Right lobe of liver (tissue), 4 donors: ENCODE measurements around the gene ADD2.

Experiments
- POLR2A ChIP-seq: fragments of 450-650 bp; IDR thresholded peaks from one replicate; pipeline ENCODE4 v1.6.1; 2017; ENCODE audit warnings: antibody characterized with exemption, mild to moderate bottlenecking
- TF ChIP-seq, protein P1 (sequence below), 4 donors: fragments of 200-600 bp in 3 of 4; fragments of 450-650 bp in 1 of 4; IDR thresholded peaks; one replicate each; pipeline versions ENCODE4 v1.5.1 to v1.8.0; 2016 to 2022; ENCODE audit warnings: antibody characterized with exemption in 4 of 4, mild to moderate bottlenecking in 2 of 4
- donor health status: DM: no; HTN: no; CAD: no.
- donor health status: DM: no; HTN: no; CAD: no.
- donor health status: DM: no; HTN: yes; CAD: no.

DNA sequence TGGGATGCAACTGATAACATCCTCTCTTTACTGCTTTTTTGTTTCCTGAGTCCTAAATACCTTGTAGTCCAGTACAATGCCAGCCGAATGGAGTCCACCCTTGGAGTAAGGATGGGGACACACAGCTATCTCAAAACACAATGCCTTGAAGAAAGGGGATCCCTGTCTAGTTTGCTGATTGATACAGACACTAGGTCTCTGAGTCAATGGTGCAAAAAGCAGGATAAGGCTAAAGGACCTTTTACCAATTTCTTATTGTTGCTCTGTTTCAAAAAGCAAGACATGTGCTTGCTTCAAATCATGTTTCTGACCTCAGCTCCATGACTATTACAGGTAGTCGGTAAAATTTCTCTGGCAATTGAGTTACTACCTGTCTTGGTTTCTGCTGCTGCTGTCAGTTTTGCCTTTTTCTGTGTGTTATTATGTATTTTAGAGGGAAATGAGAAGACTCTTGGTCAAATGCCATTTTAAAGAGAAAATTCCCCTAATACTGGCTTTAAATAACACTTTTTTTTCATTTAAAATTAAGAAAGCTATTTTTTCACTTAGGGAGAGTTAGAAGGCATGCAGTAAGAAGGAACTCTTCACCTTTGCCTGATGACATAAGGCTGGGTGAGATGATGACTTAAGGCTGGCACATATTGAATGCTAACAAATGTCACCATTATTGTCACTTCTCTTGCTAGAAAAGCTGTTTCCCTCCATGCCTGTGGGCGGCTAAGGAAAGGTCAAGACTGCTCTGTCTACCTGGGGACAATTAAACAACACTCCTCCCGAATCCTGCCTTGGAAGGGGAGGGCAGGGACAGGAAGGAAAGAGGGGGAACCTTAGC lies 27.4 kb upstream of the ADD2 start:
- TF ChIP-seq, protein P1, sequence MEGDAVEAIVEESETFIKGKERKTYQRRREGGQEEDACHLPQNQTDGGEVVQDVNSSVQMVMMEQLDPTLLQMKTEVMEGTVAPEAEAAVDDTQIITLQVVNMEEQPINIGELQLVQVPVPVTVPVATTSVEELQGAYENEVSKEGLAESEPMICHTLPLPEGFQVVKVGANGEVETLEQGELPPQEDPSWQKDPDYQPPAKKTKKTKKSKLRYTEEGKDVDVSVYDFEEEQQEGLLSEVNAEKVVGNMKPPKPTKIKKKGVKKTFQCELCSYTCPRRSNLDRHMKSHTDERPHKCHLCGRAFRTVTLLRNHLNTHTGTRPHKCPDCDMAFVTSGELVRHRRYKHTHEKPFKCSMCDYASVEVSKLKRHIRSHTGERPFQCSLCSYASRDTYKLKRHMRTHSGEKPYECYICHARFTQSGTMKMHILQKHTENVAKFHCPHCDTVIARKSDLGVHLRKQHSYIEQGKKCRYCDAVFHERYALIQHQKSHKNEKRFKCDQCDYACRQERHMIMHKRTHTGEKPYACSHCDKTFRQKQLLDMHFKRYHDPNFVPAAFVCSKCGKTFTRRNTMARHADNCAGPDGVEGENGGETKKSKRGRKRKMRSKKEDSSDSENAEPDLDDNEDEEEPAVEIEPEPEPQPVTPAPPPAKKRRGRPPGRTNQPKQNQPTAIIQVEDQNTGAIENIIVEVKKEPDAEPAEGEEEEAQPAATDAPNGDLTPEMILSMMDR (IDR thresholded peaks at IDR 0.05) = no peak
- TF ChIP-seq POLR2A = no peak
